ENCODE results near the gene KLHL3.

GRCh38 chr5:137570070-137570469, 165.8 kb downstream of the KLHL3 start:
- TF ChIP-seq CTCF (IDR thresholded peaks at IDR 0.05) (no peak), POLR2A (IDR thresholded peaks at IDR 0.05) (no peak)
